ENCODE measurements around the gene KCNK15. TPM values are rescaled to one million over a fixed set of nuclear protein-coding genes. Genes with fewer than 3 reads are reported as not detected.

KCNK15 gene
- total and polyA plus RNA-seq, 10 of the 15 experiments (the other 5 are each of a cell fraction or from before 2014, with no cell fraction given) = not detected

- no peak for ATAC-seq
- intact Hi-C loops (cut with micrococcal nuclease; ENCODE audit: unreplicated experiment) = no loop called here
- WGBS (ENCODE audit: insufficient coverage, insufficient replicate concordance, low lambda C conversion rate, missing lambda C conversion rate) = 45% methylated on average over 14 of the region's 14 CpGs
- ChIA-PET CTCF (no interaction called here), SMC1A (ENCODE audit: uncharacterized antibody, unreplicated experiment) (no interaction called here), RAD21 (ENCODE audit: unreplicated experiment) (no interaction called here), POLR2A (no interaction called here)
- no TSS peak for BruUV-seq (replicated peaks)
- H3K36me3 ChIP-seq (ENCODE audit: control insufficient read depth in 2 of 2, insufficient read depth in 2 of 2, low read length in 1 of 2) = no peaks in the 10 kb centered on the region
- no peak overlapping the region for H3K4me3 ChIP-seq
- H3K4me1 ChIP-seq (ENCODE audit: control insufficient read depth, insufficient read depth, low read length) = no peaks in the 10 kb centered on the region
- DNase-seq (ENCODE audit: low read depth, low spot score) = no peak
- peaks cover 1% of the 10 kb centered on the region; the same call in 1 of the 3 replicates for H3K9me3 ChIP-seq (replicated peaks; ENCODE audit: control insufficient read depth, insufficient read depth, low read length)
- H3K27ac ChIP-seq (ENCODE audit: control insufficient read depth, insufficient read depth) = no peak overlapping the region
- H2AFZ ChIP-seq (ENCODE audit: control insufficient read depth, low read depth, low read length) = no peak overlapping the region
- H3K27me3 ChIP-seq (replicated peaks in 1 of 2; ENCODE audit: control insufficient read depth in 2 of 2, insufficient read depth in 2 of 2, low read length in 1 of 2) = peaks cover 3 to 14% of the 10 kb centered on the region in 2 experiments; a peak in 3 of 4 replicates
- no peak for FAIRE-seq
- no peak overlapping the region for H3K9ac ChIP-seq (ENCODE audit: control insufficient read depth, insufficient read depth, low read length)
- in situ Hi-C loops (cut with MboI) = loop anchor here (10.0 kb wide), 1 partner anchor 122 kb away; no protein-coding TSS in a partner anchor
- H4K20me1 ChIP-seq (ENCODE audit: control insufficient read depth, insufficient read depth) = no peaks in the 10 kb centered on the region; the same call in 1 of the 2 replicates
- H3K4me2 ChIP-seq (ENCODE audit: control insufficient read depth, insufficient read depth) = no peak overlapping the region
- no peaks in the 10 kb centered on the region for H3K79me2 ChIP-seq (ENCODE audit: control insufficient read depth, insufficient read depth, low read length)
- TF ChIP-seq HSF1 (IDR thresholded peaks at IDR 0.05; ENCODE audit: low read depth, low read length) = no peak
- no peak for TF ChIP-seq ZSCAN29 (IDR thresholded peaks at IDR 0.05)
- no peak for TF ChIP-seq EZH2 (IDR thresholded peaks at IDR 0.05; ENCODE audit: borderline replicate concordance, control insufficient read depth, low read depth, low read length)
- TF ChIP-seq NFYA (IDR thresholded peaks at IDR 0.05; ENCODE audit: borderline replicate concordance, low read depth, low read length) = no peak
- no peak for TF ChIP-seq MXI1 (IDR thresholded peaks at IDR 0.05; ENCODE audit: low read depth, low read length)
- TF ChIP-seq E2F4 (IDR thresholded peaks at IDR 0.05; ENCODE audit: low read depth, low read length) = no peak
- no peak for TF ChIP-seq ZZZ3 (IDR thresholded peaks at IDR 0.05; ENCODE audit: control insufficient read depth, insufficient read length, low read depth)
- no peak for TF ChIP-seq ETV6 (conservative IDR thresholded peaks at IDR 0.05 in 1 of 2, IDR thresholded peaks at IDR 0.05 in 1 of 2; ENCODE audit: borderline replicate concordance in 1 of 2, low read depth in 1 of 2)
- TF ChIP-seq RAD21 (IDR thresholded peaks at IDR 0.05; ENCODE audit: insufficient read depth, low read depth, low read length) = no peak
- no peak for TF ChIP-seq SUPT20H (IDR thresholded peaks at IDR 0.05; ENCODE audit: borderline replicate concordance, control insufficient read depth, low read depth, low read length)
- TF ChIP-seq CEBPZ (IDR thresholded peaks at IDR 0.05; ENCODE audit: low read depth, low read length) = no peak
- TF ChIP-seq HDGF (IDR thresholded peaks at IDR 0.05) = no peak
- TF ChIP-seq CHD1 (IDR thresholded peaks at IDR 0.05; ENCODE audit: low read depth, low read length) = no peak
- no peak for TF ChIP-seq SRF (IDR thresholded peaks at IDR 0.05; ENCODE audit: low read depth in 2 of 2, low read length in 2 of 2)
- no peak for TF ChIP-seq PAX8 (IDR thresholded peaks at IDR 0.05)
- TF ChIP-seq CREM (IDR thresholded peaks at IDR 0.05; ENCODE audit: low read depth) = no peak
- no peak for TF ChIP-seq NR2C2 (IDR thresholded peaks at IDR 0.05; ENCODE audit: borderline replicate concordance, control insufficient read depth, insufficient read length, low read depth)
- TF ChIP-seq NFIC (IDR thresholded peaks at IDR 0.05; ENCODE audit: low read depth, low read length) = no peak
Measured at GRCh38 chr20:44742304-44743079, 3.2 kb upstream of the KCNK15 start.
